Measurements from ENCODE around the gene CCDC120. TPM values are rescaled to one million over a fixed set of nuclear protein-coding genes. Genes with fewer than 3 reads are reported as not detected.
A peak's percentile ranks its signal among the peaks of the same experiment; 100 is the strongest.

Gene CCDC120
- total RNA-seq, 2 experiments from 2014 or later: 3.1 to 3.6 TPM

DNA sequence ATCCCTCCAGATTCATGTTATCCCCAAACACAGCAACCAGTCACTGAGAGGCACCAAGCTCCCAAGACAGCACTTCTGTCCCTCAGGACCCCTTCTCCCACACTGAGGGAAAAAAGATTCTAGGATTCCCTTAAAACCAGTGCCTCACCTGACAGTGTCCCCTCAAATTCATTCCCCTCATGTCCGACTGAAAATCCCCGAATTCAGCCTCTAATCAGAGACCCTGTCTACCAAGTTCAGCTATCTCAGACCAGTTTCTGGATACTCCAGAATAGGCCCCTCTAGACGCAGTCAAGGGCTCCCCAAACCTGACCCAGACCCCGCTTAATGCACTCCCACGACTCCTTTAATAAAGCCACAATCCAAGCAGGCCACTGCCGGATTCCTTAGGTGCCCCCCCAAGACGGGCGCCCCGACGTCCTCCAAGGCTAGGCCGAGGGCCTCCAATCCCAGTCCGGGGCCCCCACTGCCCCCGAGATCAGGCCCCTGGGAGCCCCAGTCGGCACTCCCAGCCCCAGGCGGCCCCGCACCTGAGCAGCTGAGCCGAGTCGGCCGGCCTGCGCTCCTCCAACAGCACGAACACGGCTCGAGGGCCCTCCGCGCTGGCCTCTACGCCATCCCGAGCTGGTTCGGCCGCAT, 16.1 kb upstream of the CCDC120 start:
- no peaks in the 10 kb centered on the region for H3K27me3 Mint-ChIP-seq
- ATAC-seq (no peak), DNase-seq (no peak)
- intact Hi-C loops (cut with DNase I, micrococcal nuclease): loop anchor here (1.0 kb wide), 12 partner anchors 11 to 468 kb away; partner anchors contain the start of genes GRIPAP1 (in 2 of the 2), PIM2 (in 1 of the 2), PPP1R3F (in 1 of the 2) and PQBP1 (in 1 of the 2)
- peak overlapping the region; percentile 94 for H3K27ac Mint-ChIP-seq
- peak overlapping the region; percentile 93 for H3K4me3 Mint-ChIP-seq
- POLR2A ChIA-PET: interaction anchor here (0.9 kb wide), 1 partner anchor 10 kb away, joined by 3 read pairs; no protein-coding TSS in a partner anchor
- H3K36me3 Mint-ChIP-seq (ENCODE audit: low read depth): peaks cover 16% of the 10 kb centered on the region
- H3K4me1 Mint-ChIP-seq: peaks cover 41% of the 10 kb centered on the region
- H3K9me3 Mint-ChIP-seq (ENCODE audit: low read depth): no peaks in the 10 kb centered on the region
- CTCF ChIA-PET: interaction anchor here (0.6 to 1.1 kb wide), 3 partner anchors 10 to 96 kb away, joined by 3 to 5 read pairs (median 4); partner anchors contain the start of gene GRIPAP1

DNA sequence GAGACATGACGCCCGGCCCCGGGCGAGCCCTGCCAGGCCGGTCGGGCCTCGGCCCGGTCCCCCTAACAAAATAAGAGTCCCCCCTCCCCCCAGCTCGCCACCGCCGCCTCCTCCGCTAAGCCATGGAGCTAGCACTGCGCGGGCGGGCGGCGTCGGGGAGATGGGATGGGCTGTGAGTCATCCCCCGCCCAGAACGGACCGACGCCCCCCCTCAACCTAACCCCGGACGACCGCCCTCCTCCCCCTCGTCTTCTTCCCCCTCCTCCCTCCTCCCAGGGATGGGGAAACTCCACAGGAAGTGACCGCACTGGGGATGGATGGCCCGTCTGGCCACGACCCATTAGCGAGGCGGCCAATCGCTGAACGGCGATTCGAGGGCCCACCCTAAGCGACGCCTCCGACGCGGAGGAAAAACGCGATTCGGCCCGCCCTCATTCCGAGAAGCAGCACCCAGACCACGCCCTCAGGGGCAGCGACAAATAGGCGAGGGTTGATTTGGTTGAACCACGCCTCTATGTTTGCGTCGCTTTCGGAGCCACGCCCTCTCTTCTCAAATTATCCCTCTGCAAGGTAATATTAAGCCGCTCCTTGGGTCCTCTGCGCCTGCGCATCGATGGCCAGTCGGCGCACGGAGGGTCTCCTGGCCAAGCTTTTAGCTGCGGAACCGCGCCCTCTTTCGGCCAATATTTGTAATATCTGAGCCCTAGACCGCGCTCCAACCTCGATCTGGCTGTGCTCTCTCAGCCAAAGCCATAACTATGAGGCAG, 15.4 kb upstream of the CCDC120 start, which contains the start of gene TFE3:
Gene TFE3, minus strand, starts transcription at position 138 of the 767 bp plus-strand sequence. Its CDS starts 131 bp downstream, at position 7.
- POLR2A ChIA-PET: interaction anchor here (0.5 to 0.9 kb wide), 3 partner anchors 9 to 454 kb away, joined by 3 to 6 read pairs (median 3); no protein-coding TSS in a partner anchor
- peaks cover 41% of the 10 kb centered on the region for H3K4me1 Mint-ChIP-seq
- DNase-seq: peak; percentile 97
- intact Hi-C loops (cut with DNase I, micrococcal nuclease): loop anchor here (1.0 kb wide), 12 partner anchors 10 to 469 kb away; partner anchors contain the start of genes GRIPAP1 (in 2 of the 2), PIM2 (in 1 of the 2), PPP1R3F (in 1 of the 2) and PQBP1 (in 1 of the 2)
- H3K9me3 Mint-ChIP-seq (ENCODE audit: low read depth): no peaks in the 10 kb centered on the region
- H3K27me3 Mint-ChIP-seq: no peaks in the 10 kb centered on the region
- peak within 1 kb of the TSS; percentile 94 for H3K27ac Mint-ChIP-seq
- peak within 1 kb of the TSS; percentile 93 for H3K4me3 Mint-ChIP-seq
- CTCF ChIA-PET: interaction anchor here (0.9 to 1.4 kb wide), 3 partner anchors 10 to 85 kb away, joined by 4 to 8 read pairs (median 5); partner anchors contain the start of gene GRIPAP1
- ATAC-seq: peak; percentile 91
- peaks cover 12% of the 10 kb centered on the region for H3K36me3 Mint-ChIP-seq (ENCODE audit: low read depth)

GRCh38 chrX:49043987-49044281, 14.9 kb upstream of the CCDC120 start:
- Mint-ChIP-seq H3K9me3 (ENCODE audit: low read depth) (no peaks in the 10 kb centered on the region), H3K27ac (peak overlapping the region; percentile 86), H3K27me3 (no peaks in the 10 kb centered on the region), H3K36me3 (ENCODE audit: low read depth) (peaks cover 7% of the 10 kb centered on the region), H3K4me3 (peak overlapping the region; percentile 93), H3K4me1 (peaks cover 36% of the 10 kb centered on the region)
- ChIA-PET CTCF (interaction anchor here (0.7 to 1.4 kb wide), 2 partner anchors 85 to 168 kb away, joined by 3 to 8 read pairs; no protein-coding TSS in a partner anchor), POLR2A (interaction anchor here (0.5 to 0.9 kb wide), 3 partner anchors 9 to 455 kb away, joined by 3 to 6 read pairs (median 3); no protein-coding TSS in a partner anchor)
- ATAC-seq (no peak), DNase-seq (no peak)
- intact Hi-C loops (cut with DNase I, micrococcal nuclease): loop anchor here (1.0 kb wide), 12 partner anchors 9 to 470 kb away; partner anchors contain the start of genes GRIPAP1 (in 2 of the 2), PIM2 (in 1 of the 2), PPP1R3F (in 1 of the 2) and PQBP1 (in 1 of the 2)

DNA sequence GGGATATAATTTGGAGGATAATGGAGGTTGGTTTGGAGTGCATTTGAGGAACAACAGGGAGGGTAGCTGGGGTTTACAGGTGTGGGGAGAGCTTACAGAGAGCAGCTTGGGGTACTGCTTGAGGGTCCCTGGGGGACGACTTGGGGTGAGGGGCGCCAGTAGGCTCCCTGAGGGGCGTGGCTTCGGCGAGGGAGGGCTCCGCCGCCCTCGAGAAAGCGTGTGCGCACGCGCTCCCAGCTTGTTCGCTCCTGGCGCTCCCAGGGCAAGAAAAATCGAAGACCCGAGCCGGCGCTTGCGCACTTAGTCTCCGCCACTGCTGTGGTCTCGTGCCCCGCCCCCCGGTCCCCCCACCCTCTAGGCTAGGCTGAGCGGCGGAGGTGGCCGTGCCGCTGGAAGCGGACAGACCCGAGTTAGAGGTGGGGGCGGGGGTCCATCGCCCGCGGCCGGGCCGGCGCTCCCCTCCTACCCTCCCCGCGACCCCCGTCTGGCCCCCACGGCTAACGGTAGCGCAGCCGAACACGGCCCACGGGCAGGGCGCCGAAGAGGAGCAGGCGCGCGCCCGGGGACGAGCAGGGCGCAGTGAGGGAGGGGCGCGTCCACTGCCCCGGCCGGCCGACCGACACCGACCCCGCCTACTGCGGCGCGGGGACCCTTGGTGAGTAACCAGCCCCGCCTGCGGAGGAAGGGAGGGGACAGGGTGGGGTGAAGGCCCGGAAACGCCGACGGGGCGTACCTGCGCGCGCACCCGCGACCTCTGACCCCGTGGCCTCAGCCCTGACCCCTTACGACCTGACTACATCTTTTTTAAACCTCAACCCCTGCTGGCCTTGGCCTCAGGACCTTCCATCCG, 5.4 kb upstream of the CCDC120 start:
- ChIA-PET CTCF (interaction anchor here (1.1 kb wide), 1 partner anchor 10 kb away, joined by 4 read pairs; the partner anchor contains the start of gene TFE3), POLR2A (interaction anchor here (0.8 kb wide), 1 partner anchor 10 kb away, joined by 3 read pairs; the partner anchor contains the start of gene TFE3)
- peak; percentile 78 for DNase-seq
- peak; percentile 84 for ATAC-seq
- Mint-ChIP-seq H3K9me3 (ENCODE audit: low read depth) (no peaks in the 10 kb centered on the region), H3K27ac (peak overlapping the region; percentile 84), H3K27me3 (no peaks in the 10 kb centered on the region), H3K4me3 (peak overlapping the region; percentile 74), H3K4me1 (peaks cover 34% of the 10 kb centered on the region), H3K36me3 (ENCODE audit: low read depth) (no peaks in the 10 kb centered on the region)
- intact Hi-C loops (cut with DNase I, micrococcal nuclease): loop anchor here in 1 of 2 experiments (1.0 to 2.0 kb wide), 2 partner anchors 10 to 25 kb away; partner anchors contain the start of genes TFE3 and WDR45

DNA sequence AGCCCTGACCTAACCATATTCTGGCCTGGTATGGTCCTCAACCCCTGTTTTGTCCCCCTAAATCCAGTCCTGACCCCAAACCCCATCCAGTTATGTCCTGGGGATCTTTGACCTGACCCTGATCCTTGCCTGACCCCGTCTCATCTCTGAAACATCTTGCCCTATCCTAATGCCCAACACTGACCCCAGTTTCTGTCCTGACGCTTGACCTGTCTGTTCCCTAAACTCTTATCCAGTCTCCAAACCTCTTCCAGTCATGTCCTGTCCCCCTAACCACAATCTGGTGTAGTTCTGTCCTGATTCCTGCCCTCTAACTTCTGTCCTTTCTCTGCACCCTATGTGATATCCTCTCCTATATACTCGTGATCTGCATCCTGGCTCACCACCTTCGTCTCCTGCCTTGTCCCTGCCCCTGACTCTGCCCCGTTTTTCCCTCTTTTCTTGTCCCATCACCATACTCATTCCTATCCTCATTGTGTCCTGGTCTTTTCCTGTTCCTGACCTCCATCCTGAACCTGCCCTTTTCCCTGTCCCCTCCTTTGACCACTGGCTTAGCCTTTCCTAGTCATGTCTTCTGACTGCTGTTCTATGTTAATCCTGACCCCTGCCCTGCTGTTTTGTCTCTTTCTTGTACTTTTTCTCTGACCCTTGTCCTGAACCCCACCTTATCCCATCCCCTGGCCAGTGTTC, 4.6 kb upstream of the CCDC120 start:
- Mint-ChIP-seq H3K27me3 (no peaks in the 10 kb centered on the region), H3K27ac (peak overlapping the region; percentile 82), H3K4me1 (peaks cover 34% of the 10 kb centered on the region), H3K36me3 (ENCODE audit: low read depth) (no peaks in the 10 kb centered on the region), H3K9me3 (ENCODE audit: low read depth) (no peaks in the 10 kb centered on the region), H3K4me3 (peak overlapping the region; percentile 70)
- CTCF ChIA-PET: no interaction called here
- no peak for DNase-seq
- intact Hi-C loops (cut with DNase I, micrococcal nuclease): no loop called here
- ATAC-seq: no peak
- POLR2A ChIA-PET: no interaction called here

- Mint-ChIP-seq H3K4me3 (no peak overlapping the region), H3K36me3 (ENCODE audit: low read depth) (peaks cover 2% of the 10 kb centered on the region), H3K9me3 (ENCODE audit: low read depth) (no peaks in the 10 kb centered on the region), H3K27ac (no peak overlapping the region), H3K4me1 (peaks cover 22% of the 10 kb centered on the region), H3K27me3 (no peaks in the 10 kb centered on the region)
- ChIA-PET CTCF (no interaction called here), POLR2A (interaction anchor here (0.9 kb wide), 1 partner anchor 442 kb away, joined by 3 read pairs; no protein-coding TSS in a partner anchor)
- no peak for ATAC-seq
- no peak for DNase-seq
- intact Hi-C loops (cut with DNase I, micrococcal nuclease): no loop called here
Observed at GRCh38 chrX:49059201-49059600, 402 bp downstream of the CCDC120 start.

- Mint-ChIP-seq H3K4me3 (no peak overlapping the region), H3K27me3 (no peaks in the 10 kb centered on the region), H3K4me1 (peaks cover 17% of the 10 kb centered on the region), H3K36me3 (ENCODE audit: low read depth) (peaks cover 2% of the 10 kb centered on the region), H3K9me3 (ENCODE audit: low read depth) (no peaks in the 10 kb centered on the region), H3K27ac (no peak overlapping the region)
- intact Hi-C loops (cut with DNase I, micrococcal nuclease): no loop called here
- ATAC-seq (no peak), DNase-seq (no peak)
- CTCF ChIA-PET: no interaction called here
- POLR2A ChIA-PET: interaction anchor here (0.9 kb wide), 1 partner anchor 442 kb away, joined by 3 read pairs; no protein-coding TSS in a partner anchor
Observed at GRCh38 chrX:49059681-49060085, 884 bp downstream of the CCDC120 start.

DNA sequence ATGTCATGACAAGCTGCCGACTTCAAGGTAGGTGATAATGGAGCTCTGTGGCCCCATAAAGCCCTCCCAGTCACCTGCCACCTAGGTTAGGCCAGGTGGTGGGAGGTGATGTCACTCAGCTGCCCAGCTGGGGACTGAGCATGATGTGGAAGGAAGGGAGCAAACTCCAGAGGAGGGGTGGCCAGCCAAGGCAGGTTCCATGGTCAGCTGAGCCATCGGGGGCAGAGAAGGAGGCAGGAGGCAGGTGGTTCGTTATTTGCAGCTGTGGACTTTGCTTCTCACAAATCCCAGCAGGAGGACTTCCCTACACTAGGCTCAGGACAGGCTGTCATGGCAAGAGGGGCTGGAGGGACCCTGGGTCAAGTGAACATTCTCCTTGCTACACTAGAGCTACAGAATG, 2.1 kb downstream of the CCDC120 start:
- ChIA-PET POLR2A (no interaction called here), CTCF (interaction anchor here (0.6 kb wide), 1 partner anchor 213 kb away, joined by 4 read pairs; no protein-coding TSS in a partner anchor)
- Mint-ChIP-seq H3K4me3 (no peak overlapping the region), H3K9me3 (ENCODE audit: low read depth) (no peaks in the 10 kb centered on the region), H3K4me1 (peaks cover 7% of the 10 kb centered on the region), H3K27me3 (no peaks in the 10 kb centered on the region), H3K27ac (peak overlapping the region; percentile 19), H3K36me3 (ENCODE audit: low read depth) (peaks cover 2% of the 10 kb centered on the region)
- no peak for ATAC-seq
- intact Hi-C loops (cut with DNase I, micrococcal nuclease): no loop called here
- no peak for DNase-seq

DNA sequence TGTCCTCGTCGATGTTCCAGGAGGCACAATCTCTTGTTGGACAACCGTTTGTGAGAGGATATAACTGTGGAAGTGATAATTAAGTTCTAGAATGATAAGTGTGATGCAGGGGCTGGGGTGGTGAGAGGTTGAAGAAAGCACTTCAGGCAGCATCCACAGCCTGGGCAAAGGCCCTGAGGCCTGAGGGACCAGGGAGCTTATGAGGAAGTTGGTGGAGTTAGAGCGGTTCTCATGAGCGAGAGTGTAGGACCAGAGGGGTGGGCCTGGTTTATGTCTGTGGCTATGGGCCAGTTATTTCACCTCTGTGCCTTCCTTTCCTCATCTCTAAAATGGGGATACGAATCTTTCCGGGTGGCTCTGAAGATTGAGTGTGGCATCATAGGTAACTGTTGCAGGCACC, 2.7 kb downstream of the CCDC120 start:
- ChIA-PET POLR2A (no interaction called here), CTCF (interaction anchor here (0.6 kb wide), 1 partner anchor 214 kb away, joined by 4 read pairs; no protein-coding TSS in a partner anchor)
- Mint-ChIP-seq H3K9me3 (ENCODE audit: low read depth) (no peaks in the 10 kb centered on the region), H3K4me3 (no peak overlapping the region), H3K4me1 (peaks cover 5% of the 10 kb centered on the region), H3K27me3 (no peaks in the 10 kb centered on the region), H3K36me3 (ENCODE audit: low read depth) (peaks cover 2% of the 10 kb centered on the region), H3K27ac (no peak overlapping the region)
- DNase-seq: no peak
- intact Hi-C loops (cut with DNase I, micrococcal nuclease): no loop called here
- ATAC-seq: no peak

- Mint-ChIP-seq H3K4me3 (no peak overlapping the region), H3K4me1 (peaks cover 2% of the 10 kb centered on the region), H3K27ac (no peak overlapping the region), H3K36me3 (ENCODE audit: low read depth) (peaks cover 2% of the 10 kb centered on the region), H3K9me3 (ENCODE audit: low read depth) (no peaks in the 10 kb centered on the region), H3K27me3 (no peaks in the 10 kb centered on the region)
- intact Hi-C loops (cut with DNase I, micrococcal nuclease): no loop called here
- ATAC-seq (no peak), DNase-seq (no peak)
- ChIA-PET POLR2A (no interaction called here), CTCF (no interaction called here)
Observed at GRCh38 chrX:49061916-49062315, 3.1 kb downstream of the CCDC120 start.

All from activated CD4-positive, alpha-beta T cell treated with anti-CD3 and anti-CD28 coated beads for 36 hours (primary cell).